Liver (tissue), 9 donors: Measurements from ENCODE around the gene ALDH16A1. TPM values are rescaled to one million over a fixed set of nuclear protein-coding genes. Genes with fewer than 3 reads are reported as not detected.

Experiments
- DNase-seq: peaks from one replicate; pipeline ENCODE4 v3.0.0-alpha.2; 2017; ENCODE audit warnings: low spot score
- H3K27ac ChIP-seq, 2 donors: one replicate each; pipeline ENCODE4 v1.7.0; 2013; ENCODE audit warnings: inconsistent platforms in 2 of 2, low read length in 2 of 2, control low read depth in 1 of 2, low read depth in 1 of 2, mild to moderate bottlenecking in 1 of 2
- H3K27me3 ChIP-seq, 4 donors: one replicate each; pipeline versions ENCODE4 v1.6.1 to v1.7.0; 2013; ENCODE audit warnings: low read length in 3 of 4, inconsistent platforms in 1 of 4, mild to moderate bottlenecking in 1 of 4, moderate library complexity in 1 of 4; ENCODE audit not compliant: control insufficient read depth in 4 of 4, insufficient read depth in 4 of 4
- H3K36me3 ChIP-seq, 4 donors: one replicate each; pipeline versions ENCODE4 v1.6.1 to v1.7.0; 2013; ENCODE audit warnings: low read length in 3 of 4, mild to moderate bottlenecking in 3 of 4, low read depth in 1 of 4, moderate library complexity in 1 of 4; ENCODE audit not compliant: control insufficient read depth in 4 of 4, insufficient read depth in 3 of 4
- H3K4me1 ChIP-seq, 4 donors: one replicate each; pipeline versions ENCODE4 v1.6.1 to v1.7.0; 2013; ENCODE audit warnings: low read length in 3 of 4, mild to moderate bottlenecking in 3 of 4, moderate library complexity in 1 of 4; ENCODE audit not compliant: control insufficient read depth in 4 of 4, insufficient read depth in 4 of 4
- H3K4me3 ChIP-seq, 3 donors: one replicate each; pipeline versions ENCODE4 v1.6.1 to v1.7.0; 2013; ENCODE audit warnings: low read length in 3 of 3, control low read depth in 1 of 3, low read depth in 1 of 3, mild to moderate bottlenecking in 1 of 3
- H3K9ac ChIP-seq, 2 donors: one replicate each; pipeline ENCODE4 v1.7.0; 2013; ENCODE audit warnings: low read length in 2 of 2, mild to moderate bottlenecking in 2 of 2, moderate library complexity in 2 of 2, control low read depth in 1 of 2, low read depth in 1 of 2
- H3K9me3 ChIP-seq, 4 donors: one replicate each; pipeline versions ENCODE4 v1.6.1 to v1.7.0; 2013; ENCODE audit warnings: low read length in 3 of 4; ENCODE audit not compliant: control insufficient read depth in 4 of 4
- ATF3 ChIP-seq: IDR thresholded peaks from 2 replicates; pipeline ENCODE4 v1.6.1; 2016; ENCODE audit warnings: antibody characterized with exemption
- EGR1 ChIP-seq, 2 donors: IDR thresholded peaks; 2 replicates each; pipeline ENCODE4 v1.6.1; 2016 to 2018; ENCODE audit warnings: antibody characterized with exemption in 2 of 2, low read depth in 2 of 2
- FOXA1 ChIP-seq: IDR thresholded peaks from 2 replicates; pipeline ENCODE4 v1.6.1; 2016; ENCODE audit warnings: antibody characterized with exemption
- FOXA2 ChIP-seq: IDR thresholded peaks from 2 replicates; pipeline ENCODE4 v1.6.1; 2016; ENCODE audit warnings: antibody characterized with exemption
- GABPA ChIP-seq, 2 donors: IDR thresholded peaks in 1 of 2; conservative IDR thresholded peaks in 1 of 2; 2 replicates each; pipeline ENCODE4 v1.6.1; 2016; ENCODE audit warnings: antibody characterized with exemption in 2 of 2, mild to moderate bottlenecking in 1 of 2, moderate library complexity in 1 of 2
- HNF4A ChIP-seq, 2 donors: conservative IDR thresholded peaks; 2 replicates each; pipeline ENCODE4 v1.6.1; 2016; ENCODE audit warnings: antibody characterized with exemption in 2 of 2, mild to moderate bottlenecking in 2 of 2
- HNF4G ChIP-seq: IDR thresholded peaks from 2 replicates; pipeline ENCODE4 v1.6.1; 2016; ENCODE audit warnings: antibody characterized with exemption
- JUND ChIP-seq, 2 donors: IDR thresholded peaks; 2 replicates each; pipeline ENCODE4 v1.6.1; 2016; ENCODE audit warnings: antibody characterized with exemption in 2 of 2
- MAX ChIP-seq: IDR thresholded peaks from 2 replicates; pipeline ENCODE4 v1.6.1; 2016; ENCODE audit warnings: antibody characterized with exemption
- NR2F2 ChIP-seq: IDR thresholded peaks from 2 replicates; pipeline ENCODE4 v1.6.1; 2016; ENCODE audit warnings: antibody characterized with exemption
- RXRA ChIP-seq, 2 donors: IDR thresholded peaks; 2 replicates each; pipeline ENCODE4 v1.6.1; 2017 to 2018; ENCODE audit warnings: antibody characterized with exemption in 2 of 2, mild to moderate bottlenecking in 1 of 2
- SP1 ChIP-seq: IDR thresholded peaks from 2 replicates; pipeline ENCODE4 v1.6.1; 2018; ENCODE audit warnings: antibody characterized with exemption, mild to moderate bottlenecking
- TAF1 ChIP-seq: conservative IDR thresholded peaks from 2 replicates; pipeline ENCODE4 v1.6.1; 2016; ENCODE audit warnings: antibody characterized with exemption, mild to moderate bottlenecking
- YY1 ChIP-seq: IDR thresholded peaks from 2 replicates; pipeline ENCODE4 v1.6.1; 2016; ENCODE audit warnings: antibody characterized with exemption, mild to moderate bottlenecking
- ZBTB33 ChIP-seq: IDR thresholded peaks from 2 replicates; pipeline ENCODE4 v1.6.1; 2016; ENCODE audit warnings: antibody characterized with exemption
- WGBS: extraction: QIAGEN DNeasy Blood & Tissue Kit; methylation state at CpG from one replicate; pipeline ENCODE4 v1.1.7; 2013; 5-methylcytosine and 5-hydroxymethylcytosine counted together
- polyA plus RNA-seq, 2 donors: library from polyadenylated mRNA; stranded (reverse) in 1 of 2; unstranded in 1 of 2; fragments of 200-250 nt in 1 of 2; fragments of >200 nt in 1 of 2; fragmentation: Nextera tagmentation in 1 of 2; extraction: Ambion mirVana in 1 of 2; gene quantifications; one replicate each; pipeline versions ENCODE4 v1.2.1 to v1.2.3, GENCODE V29; 2013 to 2015
- total RNA-seq, 2 donors: library from RNA; depleted of rRNA; stranded (reverse); fragments of >200 nt; gene quantifications; one replicate each; pipeline ENCODE4 v1.2.3, GENCODE V29; 2014
- TF ChIP-seq, protein P1 (sequence below): IDR thresholded peaks from 2 replicates; pipeline ENCODE4 v1.6.1; 2016; ENCODE audit warnings: antibody characterized with exemption, mild to moderate bottlenecking
- donor health status: healthy.
- donor health status: healthy.
- donor health status: healthy.
- donor health status: healthy.
- donor health status: healthy.

ALDH16A1 gene
- total and polyA plus RNA-seq, 4 donors = 5.2 to 35.8 (median 21.5) TPM

DNA sequence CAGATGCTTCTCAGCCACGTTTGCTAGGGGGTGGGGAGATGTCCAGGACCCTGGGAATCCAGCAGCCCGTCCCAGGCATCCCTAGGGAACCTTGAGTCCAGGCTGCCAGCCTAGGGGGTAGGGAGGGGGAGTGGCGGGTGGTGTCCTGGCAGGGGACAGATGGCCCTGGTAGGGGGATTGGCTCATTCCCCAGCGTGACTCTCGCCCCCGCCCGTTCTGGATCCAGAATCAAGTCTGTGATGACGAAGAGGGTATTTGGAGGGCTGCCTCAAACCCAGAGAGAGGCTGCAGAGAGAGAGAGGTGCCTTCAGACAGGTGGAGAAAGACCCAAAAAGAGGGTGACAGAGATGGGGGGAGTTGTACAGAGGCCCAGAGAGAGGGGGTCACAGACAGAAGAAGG, 15.8 kb upstream of the ALDH16A1 start:
- Histone ChIP-seq H3K4me1 (peaks cover 0 to 4% (median 0%) of the 10 kb centered on the region in 4 donors), H3K9ac (no peak overlapping the region), H3K4me3 (no peak overlapping the region), H3K36me3 (no peaks in the 10 kb centered on the region), H3K27me3 (peaks cover 3 to 8% (median 5%) of the 10 kb centered on the region in 4 donors), H3K9me3 (peaks cover 0 to under 1% (median 0%) of the 10 kb centered on the region in 4 donors), H3K27ac (no peak overlapping the region)
- TF ChIP-seq FOXA2 (no peak), JUND (IDR thresholded peaks at IDR 0.05) (no peak), RXRA (IDR thresholded peaks at IDR 0.05) (no peak), HNF4G (no peak), SP1 (no peak)
- DNase-seq = no peak
- WGBS = 11% methylated on average over 8 of the region's 8 CpGs

- Histone ChIP-seq H3K9me3 (no peaks in the 10 kb centered on the region), H3K27ac (no peak overlapping the region), H3K4me3 (no peak overlapping the region), H3K36me3 (no peaks in the 10 kb centered on the region), H3K9ac (no peak overlapping the region), H3K27me3 (peaks cover 3 to 8% (median 4%) of the 10 kb centered on the region in 4 donors), H3K4me1 (peaks cover 0 to 4% (median 2%) of the 10 kb centered on the region in 4 donors)
- DNase-seq = no peak
- WGBS = 13% methylated on average over 6 of the region's 6 CpGs
- TF ChIP-seq TAF1 (no peak), JUND (IDR thresholded peaks at IDR 0.05) (no peak), HNF4A (conservative IDR thresholded peaks at IDR 0.05) (no peak), NR2F2 (no peak), MAX (no peak), ZBTB33 (no peak), GABPA (IDR thresholded peaks at IDR 0.05 in 1 of 2, conservative IDR thresholded peaks at IDR 0.05 in 1 of 2) (no peak), FOXA2 (no peak), HNF4G (no peak), YY1 (no peak), ATF3 (no peak), FOXA1 (no peak), EGR1 (IDR thresholded peaks at IDR 0.05; ENCODE audit: low read depth in 2 of 2) (no peak)
- TF ChIP-seq, protein P1, sequence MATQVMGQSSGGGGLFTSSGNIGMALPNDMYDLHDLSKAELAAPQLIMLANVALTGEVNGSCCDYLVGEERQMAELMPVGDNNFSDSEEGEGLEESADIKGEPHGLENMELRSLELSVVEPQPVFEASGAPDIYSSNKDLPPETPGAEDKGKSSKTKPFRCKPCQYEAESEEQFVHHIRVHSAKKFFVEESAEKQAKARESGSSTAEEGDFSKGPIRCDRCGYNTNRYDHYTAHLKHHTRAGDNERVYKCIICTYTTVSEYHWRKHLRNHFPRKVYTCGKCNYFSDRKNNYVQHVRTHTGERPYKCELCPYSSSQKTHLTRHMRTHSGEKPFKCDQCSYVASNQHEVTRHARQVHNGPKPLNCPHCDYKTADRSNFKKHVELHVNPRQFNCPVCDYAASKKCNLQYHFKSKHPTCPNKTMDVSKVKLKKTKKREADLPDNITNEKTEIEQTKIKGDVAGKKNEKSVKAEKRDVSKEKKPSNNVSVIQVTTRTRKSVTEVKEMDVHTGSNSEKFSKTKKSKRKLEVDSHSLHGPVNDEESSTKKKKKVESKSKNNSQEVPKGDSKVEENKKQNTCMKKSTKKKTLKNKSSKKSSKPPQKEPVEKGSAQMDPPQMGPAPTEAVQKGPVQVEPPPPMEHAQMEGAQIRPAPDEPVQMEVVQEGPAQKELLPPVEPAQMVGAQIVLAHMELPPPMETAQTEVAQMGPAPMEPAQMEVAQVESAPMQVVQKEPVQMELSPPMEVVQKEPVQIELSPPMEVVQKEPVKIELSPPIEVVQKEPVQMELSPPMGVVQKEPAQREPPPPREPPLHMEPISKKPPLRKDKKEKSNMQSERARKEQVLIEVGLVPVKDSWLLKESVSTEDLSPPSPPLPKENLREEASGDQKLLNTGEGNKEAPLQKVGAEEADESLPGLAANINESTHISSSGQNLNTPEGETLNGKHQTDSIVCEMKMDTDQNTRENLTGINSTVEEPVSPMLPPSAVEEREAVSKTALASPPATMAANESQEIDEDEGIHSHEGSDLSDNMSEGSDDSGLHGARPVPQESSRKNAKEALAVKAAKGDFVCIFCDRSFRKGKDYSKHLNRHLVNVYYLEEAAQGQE = no peak
Measured at GRCh38 chr19:49438261-49438660, 14.8 kb upstream of the ALDH16A1 start.
